PC-3 (cell line): ENCODE measurements around the gene PEX11G. TPM values are rescaled to one million over a fixed set of nuclear protein-coding genes. Genes with fewer than 3 reads are reported as not detected.

Experiments
- ATAC-seq: fragments of 200-7000 bp; cut with Tn5 transposase; 2 replicates; pipeline ENCODE4 v1.9.1; 2020; ENCODE audit warnings: mild to moderate bottlenecking, moderate library complexity
- BruUV-seq: library from RNA; stranded (reverse); fragments of 400-500 nt; replicated peaks from 2 replicates; lab custom pipeline; 2021; lab: Mats Ljungman, UMichigan
- CTCF ChIA-PET: fragments of 300-600 bp; sonication (Branson Sonifier 250); formaldehyde crosslinking; loops from one replicate; lab custom pipeline; 2022; ENCODE audit warnings: antibody characterized with exemption; lab: Charles Lee
- POLR2A ChIA-PET: fragments of 300-600 bp; sonication (Branson Sonifier 250); formaldehyde crosslinking; loops from one replicate; lab custom pipeline; 2022; ENCODE audit warnings: antibody characterized with exemption; ENCODE audit not compliant: unreplicated experiment; lab: Charles Lee
- DNase-seq: peaks from one replicate; pipeline ENCODE4 v3.0.0-alpha.2; 2015
- H2AFZ ChIP-seq: fragments of 300-600 bp; sonication (generic); 2 replicates; pipeline ENCODE4 v1.6.0; 2016; ENCODE audit warnings: antibody characterized with exemption, low read length
- H3F3A ChIP-seq: fragments of 300-600 bp; sonication (generic); one replicate; pipeline ENCODE4 v1.6.0; 2017; ENCODE audit warnings: antibody characterized with exemption, low read length, control low read depth, mild to moderate bottlenecking; ENCODE audit not compliant: unreplicated experiment
- H3K27ac ChIP-seq: fragments of 300-600 bp; sonication (generic); 2 replicates; pipeline ENCODE4 v1.5.1; 2016; ENCODE audit warnings: mild to moderate bottlenecking, low read length
- H3K27me3 ChIP-seq: fragments of 300-600 bp; sonication (generic); 2 replicates; pipeline ENCODE4 v1.6.1; 2016; ENCODE audit warnings: low read length, mixed read lengths
- H3K36me3 ChIP-seq: fragments of 300-600 bp; sonication (generic); 2 replicates; pipeline ENCODE4 v1.6.1; 2016; ENCODE audit warnings: low read depth, mixed run types, low read length, mixed read lengths
- H3K4me1 ChIP-seq: fragments of 300-600 bp; sonication (generic); 2 replicates; pipeline ENCODE4 v1.5.1; 2016; ENCODE audit warnings: low read length; ENCODE audit not compliant: insufficient read depth
- H3K4me2 ChIP-seq: fragments of 300-600 bp; sonication (generic); 2 replicates; pipeline ENCODE4 v1.6.0; 2016; ENCODE audit warnings: low read length
- H3K4me3 ChIP-seq: fragments of 300-600 bp; sonication (generic); 2 replicates; pipeline ENCODE4 v1.5.1; 2016; ENCODE audit warnings: mild to moderate bottlenecking, low read length, mixed read lengths
- H3K79me2 ChIP-seq: fragments of 300-600 bp; sonication (generic); 2 replicates; pipeline ENCODE4 v1.6.1; 2017; ENCODE audit warnings: low read length, mixed read lengths
- H3K9ac ChIP-seq: fragments of 300-600 bp; sonication (generic); 2 replicates; pipeline ENCODE4 v1.6.0; 2016; ENCODE audit warnings: mild to moderate bottlenecking, low read length
- H3K9me2 ChIP-seq: fragments of 300-600 bp; sonication (generic); replicated peaks from 2 replicates; pipeline ENCODE4 v1.6.1; 2016; ENCODE audit warnings: mixed run types, low read length, mixed read lengths
- H3K9me3 ChIP-seq: fragments of 300-600 bp; sonication (generic); 2 replicates; pipeline ENCODE4 v1.6.1; 2016; ENCODE audit warnings: low read length, mixed read lengths
- H4K20me1 ChIP-seq: fragments of 300-600 bp; sonication (generic); 2 replicates; pipeline ENCODE4 v1.6.1; 2016; ENCODE audit warnings: low read length, mixed read lengths
- CTCF ChIP-seq: fragments of 300-600 bp; sonication (generic); conservative IDR thresholded peaks from 2 replicates; pipeline ENCODE4 v1.5.1; 2017; ENCODE audit warnings: antibody characterized with exemption, low read depth, mild to moderate bottlenecking, low read length
- EZH2 ChIP-seq: fragments of 300-600 bp; sonication (generic); IDR thresholded peaks from one replicate; pipeline ENCODE4 v1.6.1; 2017; ENCODE audit warnings: antibody characterized with exemption, mild to moderate bottlenecking, low read length; ENCODE audit not compliant: unreplicated experiment
- EZH2phosphoT487 ChIP-seq: fragments of 300-600 bp; sonication (generic); IDR thresholded peaks from 2 replicates; pipeline ENCODE4 v1.6.1; 2018; ENCODE audit warnings: mild to moderate bottlenecking, antibody characterized with exemption, low read length, borderline replicate concordance
- intact Hi-C: fragments of 100-400 bp; cut with micrococcal nuclease; formaldehyde crosslinking; loops from 2 replicates; pipeline ENCODE4 v1.9.0; 2023
- total RNA-seq: library from RNA; depleted of rRNA; stranded (reverse); fragments of >200 nt; gene quantifications from 2 replicates; pipeline ENCODE4 v1.2.3, GENCODE V29; 2014

Gene PEX11G
- total RNA-seq, 1 experiment from 2014 or later: 6.6 TPM

- BruUV-seq: TSS peak; percentile 50
- H3K79me2 ChIP-seq: no peaks in the 10 kb centered on the region
- H2AFZ ChIP-seq: peak overlapping the region; percentile 84
- CTCF ChIA-PET: interaction anchor here (0.5 to 1.0 kb wide), 3 partner anchors 99 to 422 kb away, joined by 3 to 4 read pairs (median 3); no protein-coding TSS in a partner anchor
- ATAC-seq (peak; percentile 89), DNase-seq (peak; percentile 99)
- intact Hi-C loops: loop anchor here (10.0 kb wide), 1 partner anchor 112 kb away; no protein-coding TSS in a partner anchor
- no peak overlapping the region for H3K9ac ChIP-seq
- H3K9me2 ChIP-seq: no peaks in the 10 kb centered on the region
- H3F3A ChIP-seq: no peaks in the 10 kb centered on the region
- no peaks in the 10 kb centered on the region for H4K20me1 ChIP-seq
- H3K27me3 ChIP-seq: no peaks in the 10 kb centered on the region
- no peaks in the 10 kb centered on the region for H3K9me3 ChIP-seq
- peaks cover 16% of the 10 kb centered on the region for H3K4me1 ChIP-seq
- H3K4me3 ChIP-seq: peak overlapping the region; percentile 48
- no peaks in the 10 kb centered on the region for H3K36me3 ChIP-seq
- H3K27ac ChIP-seq: no peak overlapping the region
- POLR2A ChIA-PET: interaction anchor here (0.6 to 0.8 kb wide), 5 partner anchors 24 to 936 kb away, joined by 3 to 8 read pairs (median 5); no protein-coding TSS in a partner anchor
- TF ChIP-seq EZH2phosphoT487 (no peak), CTCF (no peak), EZH2 (no peak)
- peak overlapping the region; percentile 77 for H3K4me2 ChIP-seq
Measured at GRCh38 chr19:7506385-7507328, 17.8 kb upstream of the PEX11G start.

GRCh38 chr19:7505682-7506384 is 17.0 kb upstream of the PEX11G start:
- Histone ChIP-seq H3K9me2 (no peaks in the 10 kb centered on the region), H3K4me2 (peak overlapping the region; percentile 95), H3F3A (no peaks in the 10 kb centered on the region), H3K79me2 (no peaks in the 10 kb centered on the region), H3K4me1 (peaks cover 20% of the 10 kb centered on the region), H3K4me3 (peak overlapping the region; percentile 74), H3K36me3 (no peaks in the 10 kb centered on the region), H3K27me3 (no peaks in the 10 kb centered on the region), H2AFZ (peak overlapping the region; percentile 91), H3K9me3 (no peaks in the 10 kb centered on the region), H4K20me1 (no peaks in the 10 kb centered on the region), H3K27ac (no peak overlapping the region), H3K9ac (peak overlapping the region; percentile 39)
- CTCF ChIA-PET: interaction anchor here (0.5 to 1.0 kb wide), 3 partner anchors 100 to 423 kb away, joined by 3 to 4 read pairs (median 3); no protein-coding TSS in a partner anchor
- intact Hi-C loops: loop anchor here (10.0 kb wide), 1 partner anchor 111 kb away; no protein-coding TSS in a partner anchor
- BruUV-seq: TSS peak; percentile 92
- no peak for TF ChIP-seq CTCF
- no peak for TF ChIP-seq EZH2phosphoT487
- TF ChIP-seq EZH2: no peak
- ATAC-seq (peak; percentile 0), DNase-seq (no peak)
- POLR2A ChIA-PET: interaction anchor here (0.6 to 0.8 kb wide), 4 partner anchors 23 to 589 kb away, joined by 3 to 9 read pairs (median 6); no protein-coding TSS in a partner anchor
